VCaP (cell line): Measurements from ENCODE around the gene CRYBG1.

ENCODE experiments used
- H3K27ac ChIP-seq: fragments of 450-650 bp; 2 replicates; pipeline ENCODE4 v1.5.1; 2017
- TF ChIP-seq, protein P1 (sequence below): fragments of 450-650 bp; conservative IDR thresholded peaks from 2 replicates; pipeline ENCODE4 v1.5.1; 2017; ENCODE audit warnings: mild to moderate bottlenecking, moderate library complexity

CRYBG1 gene

GRCh38 chr6:106451439-106451838 lies 90.9 kb downstream of the CRYBG1 start:
- no peak overlapping the region; the same call in 1 of the 2 replicates for H3K27ac ChIP-seq
- TF ChIP-seq, protein P1, sequence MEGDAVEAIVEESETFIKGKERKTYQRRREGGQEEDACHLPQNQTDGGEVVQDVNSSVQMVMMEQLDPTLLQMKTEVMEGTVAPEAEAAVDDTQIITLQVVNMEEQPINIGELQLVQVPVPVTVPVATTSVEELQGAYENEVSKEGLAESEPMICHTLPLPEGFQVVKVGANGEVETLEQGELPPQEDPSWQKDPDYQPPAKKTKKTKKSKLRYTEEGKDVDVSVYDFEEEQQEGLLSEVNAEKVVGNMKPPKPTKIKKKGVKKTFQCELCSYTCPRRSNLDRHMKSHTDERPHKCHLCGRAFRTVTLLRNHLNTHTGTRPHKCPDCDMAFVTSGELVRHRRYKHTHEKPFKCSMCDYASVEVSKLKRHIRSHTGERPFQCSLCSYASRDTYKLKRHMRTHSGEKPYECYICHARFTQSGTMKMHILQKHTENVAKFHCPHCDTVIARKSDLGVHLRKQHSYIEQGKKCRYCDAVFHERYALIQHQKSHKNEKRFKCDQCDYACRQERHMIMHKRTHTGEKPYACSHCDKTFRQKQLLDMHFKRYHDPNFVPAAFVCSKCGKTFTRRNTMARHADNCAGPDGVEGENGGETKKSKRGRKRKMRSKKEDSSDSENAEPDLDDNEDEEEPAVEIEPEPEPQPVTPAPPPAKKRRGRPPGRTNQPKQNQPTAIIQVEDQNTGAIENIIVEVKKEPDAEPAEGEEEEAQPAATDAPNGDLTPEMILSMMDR: no peak

DNA sequence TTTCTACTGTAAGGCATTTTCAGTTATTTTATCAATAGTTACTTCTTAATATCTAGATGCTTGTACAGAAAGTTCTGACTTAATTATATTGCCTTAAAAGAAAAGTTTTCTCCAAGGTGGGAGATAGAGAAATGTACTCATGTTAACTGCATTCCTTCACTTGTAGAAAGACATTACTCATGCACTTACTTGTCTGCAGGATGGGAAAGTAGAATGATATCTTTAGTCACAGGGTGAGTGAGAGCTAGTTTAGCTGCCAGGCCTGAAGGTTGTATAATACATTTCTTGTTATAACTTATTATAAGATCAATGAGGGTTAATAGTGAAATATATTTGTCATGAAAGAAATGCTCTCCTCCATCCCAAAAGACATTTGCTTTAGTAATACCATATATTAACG lies 92.1 kb downstream of the CRYBG1 start:
- TF ChIP-seq, protein P1: no peak
- H3K27ac ChIP-seq: no peak overlapping the region

DNA sequence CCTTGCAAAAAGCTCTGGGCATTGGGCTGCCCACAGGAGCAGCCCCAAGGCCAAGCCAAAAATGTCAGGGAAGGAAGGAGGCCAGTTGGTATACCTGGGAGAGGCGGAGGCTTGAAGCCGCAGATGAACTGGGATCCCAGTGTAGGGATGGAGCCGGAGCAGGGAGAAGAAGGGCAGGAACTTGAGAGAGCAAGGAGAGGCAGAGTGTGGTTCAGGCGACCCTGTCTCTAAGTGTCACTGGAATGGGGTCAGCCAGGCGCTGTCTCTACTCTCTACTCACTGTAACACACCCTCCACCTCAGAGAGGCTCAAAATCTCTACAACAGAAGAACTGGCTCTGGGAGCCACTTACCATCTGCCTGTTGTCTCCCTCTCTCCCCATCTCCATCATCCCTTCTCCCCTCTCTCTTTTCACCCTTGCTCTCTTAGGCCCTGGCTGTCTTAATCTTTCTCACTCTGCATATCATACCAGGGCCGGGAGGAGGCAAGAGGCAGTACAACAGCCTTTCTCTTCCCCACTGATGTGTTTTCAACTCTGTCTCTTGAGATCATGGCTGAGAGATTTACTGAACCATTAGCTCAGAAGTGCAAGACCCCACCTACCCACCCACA lies 93.3 kb downstream of the CRYBG1 start:
- TF ChIP-seq, protein P1: no peak

DNA sequence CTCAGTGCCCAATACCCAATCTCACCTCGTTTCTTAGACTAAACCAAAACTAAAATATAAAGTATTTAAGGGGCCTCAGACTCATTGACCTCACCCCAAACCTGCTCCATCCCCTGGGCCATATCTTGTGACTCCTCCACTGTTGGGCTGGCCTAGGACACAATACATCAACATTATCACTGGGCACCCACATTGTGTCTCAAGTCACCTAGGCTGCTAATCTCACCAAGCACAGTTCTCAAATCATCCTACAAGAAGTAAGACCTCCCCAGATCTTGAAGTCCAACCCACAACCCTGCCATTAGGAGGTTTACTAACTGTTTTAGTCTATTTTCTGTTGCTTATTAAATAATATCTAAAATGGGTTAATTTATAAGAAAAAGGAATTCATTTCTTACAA lies 96.2 kb downstream of the CRYBG1 start:
- peak overlapping the region; percentile 25; the same call in 1 of the 2 replicates for H3K27ac ChIP-seq
- TF ChIP-seq, protein P1: no peak

More for the DNA sequence above, 93.3 kb downstream of the CRYBG1 start:
- no peak overlapping the region for H3K27ac ChIP-seq

- TF ChIP-seq, protein P1: no peak
- H3K27ac ChIP-seq: peak overlapping the region; percentile 61
Observed at GRCh38 chr6:106458021-106458986, 97.8 kb downstream of the CRYBG1 start.

DNA sequence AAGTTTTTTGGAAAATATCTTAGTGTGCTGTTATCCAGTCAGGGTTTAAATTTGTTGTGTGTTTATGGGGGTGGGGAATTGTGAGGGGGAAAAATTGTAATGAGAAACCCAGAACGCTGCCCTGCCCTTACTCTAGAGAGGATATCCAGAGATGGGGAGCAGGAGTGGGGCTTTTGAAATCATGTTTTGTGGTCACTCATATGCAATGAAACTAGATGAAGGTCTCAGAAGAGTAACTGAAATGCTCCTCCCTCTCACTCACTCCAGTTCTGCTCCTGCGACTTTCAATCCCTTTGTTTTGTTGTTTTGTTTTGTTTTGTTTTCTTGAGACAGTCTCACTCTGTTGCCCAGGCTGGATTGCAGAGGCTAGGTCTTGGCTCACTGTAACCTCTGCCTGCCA lies 100.0 kb downstream of the CRYBG1 start:
- TF ChIP-seq, protein P1: no peak
- H3K27ac ChIP-seq: no peak overlapping the region

DNA sequence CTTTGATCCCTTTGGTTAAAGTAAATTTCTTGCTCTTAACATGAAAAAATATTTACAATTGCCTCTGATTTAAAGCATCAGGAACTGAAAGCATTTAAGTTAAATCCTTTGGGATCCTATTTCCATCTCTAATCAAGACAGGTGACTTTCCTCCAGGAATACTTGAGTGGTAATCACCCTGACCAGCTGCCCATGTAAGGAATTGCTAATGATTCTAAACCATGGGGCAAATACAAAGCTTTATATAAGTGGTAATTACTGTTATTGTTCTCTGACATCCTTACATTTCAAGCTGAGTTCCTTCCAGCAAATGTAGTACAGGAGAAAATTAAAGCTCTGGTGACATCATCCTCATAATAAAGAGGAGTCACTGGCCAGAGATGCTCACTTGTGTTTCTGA lies 100.6 kb downstream of the CRYBG1 start:
- TF ChIP-seq, protein P1: no peak
- no peak overlapping the region for H3K27ac ChIP-seq
